Stimulated activated CD8-positive, alpha-beta memory T cell treated with anti-CD3 and anti-CD28 coated beads, Interleukin-4, amount 100 ng/mL, for 48 hours (primary cell): ENCODE results near the gene ADAMTS15.
A peak's percentile ranks its signal among the peaks of the same experiment; 100 is the strongest.

Experiments
- DNase-seq: peaks from one replicate; pipeline ENCODE4 v3.0.0-alpha.2; 2020

Gene ADAMTS15

DNA sequence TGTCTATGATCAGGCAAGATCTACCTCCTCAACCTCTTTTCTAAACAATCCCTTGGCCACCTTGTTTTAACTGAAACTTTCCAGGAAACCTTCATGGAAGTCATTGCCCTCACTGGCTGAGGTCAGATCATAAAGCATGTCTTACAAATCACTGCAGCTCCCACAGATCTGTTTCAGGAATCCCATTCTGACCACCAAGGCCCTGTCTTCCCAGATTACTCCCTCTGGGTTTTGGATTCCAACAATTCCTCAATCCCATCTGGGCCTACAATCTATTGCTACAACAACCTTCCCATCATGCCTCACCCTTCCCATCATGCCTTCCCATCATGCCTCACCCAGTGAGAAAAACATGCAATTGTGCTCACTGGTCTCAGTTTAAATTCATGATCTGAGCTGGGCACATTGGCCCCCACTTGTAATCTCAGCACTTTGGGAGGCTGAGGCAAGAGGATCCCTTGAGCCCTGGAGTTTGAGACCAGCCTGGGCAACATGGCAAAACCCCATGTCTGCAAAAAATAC, 15.9 kb downstream of the ADAMTS15 start:
- no peak for DNase-seq

GRCh38 chr11:130465263-130465662, 16.8 kb downstream of the ADAMTS15 start:
- DNase-seq, result no peak

DNA sequence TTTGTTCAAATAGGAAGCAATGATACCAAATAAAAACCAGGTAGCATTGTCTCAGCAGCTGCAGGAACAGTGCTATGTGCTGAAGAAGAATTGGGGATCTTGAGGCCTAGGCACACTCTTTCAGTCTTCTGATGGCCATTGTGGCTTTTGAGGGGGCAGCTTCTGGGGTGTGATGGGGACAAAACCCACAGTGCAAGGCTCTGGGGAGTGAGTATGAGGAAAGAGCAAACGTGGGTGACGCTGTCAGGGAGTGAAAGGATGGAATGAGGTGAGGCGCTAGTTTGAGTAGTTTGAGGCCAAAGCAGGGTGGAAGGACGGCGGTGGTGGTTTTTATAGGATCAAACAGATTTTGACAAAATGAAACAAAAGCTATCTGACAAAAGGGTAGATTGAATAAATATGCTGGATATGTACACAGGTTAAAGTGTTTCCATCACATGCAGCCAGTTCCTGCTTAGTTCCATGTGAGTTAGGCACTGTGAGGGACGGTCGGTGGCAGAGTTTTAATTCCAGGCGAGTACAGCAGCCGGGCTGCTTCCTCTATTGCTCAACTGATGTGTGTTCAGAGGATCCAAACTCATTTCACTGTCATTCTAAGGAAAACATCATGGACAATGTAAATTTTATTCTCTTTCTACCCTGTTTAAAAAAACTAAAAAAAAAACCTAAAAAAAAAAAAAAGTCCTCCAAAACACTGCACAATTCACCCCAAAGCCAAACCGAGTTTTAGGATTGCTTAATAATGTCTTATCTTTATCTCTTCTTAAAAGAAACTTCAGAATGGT, 18.9 kb downstream of the ADAMTS15 start:
- DNase-seq, result no peak

- DNase-seq, result no peak
Measured at GRCh38 chr11:130469181-130469580, 20.7 kb downstream of the ADAMTS15 start.

GRCh38 chr11:130470832-130471706, 22.6 kb downstream of the ADAMTS15 start:
- no peak for DNase-seq

DNA sequence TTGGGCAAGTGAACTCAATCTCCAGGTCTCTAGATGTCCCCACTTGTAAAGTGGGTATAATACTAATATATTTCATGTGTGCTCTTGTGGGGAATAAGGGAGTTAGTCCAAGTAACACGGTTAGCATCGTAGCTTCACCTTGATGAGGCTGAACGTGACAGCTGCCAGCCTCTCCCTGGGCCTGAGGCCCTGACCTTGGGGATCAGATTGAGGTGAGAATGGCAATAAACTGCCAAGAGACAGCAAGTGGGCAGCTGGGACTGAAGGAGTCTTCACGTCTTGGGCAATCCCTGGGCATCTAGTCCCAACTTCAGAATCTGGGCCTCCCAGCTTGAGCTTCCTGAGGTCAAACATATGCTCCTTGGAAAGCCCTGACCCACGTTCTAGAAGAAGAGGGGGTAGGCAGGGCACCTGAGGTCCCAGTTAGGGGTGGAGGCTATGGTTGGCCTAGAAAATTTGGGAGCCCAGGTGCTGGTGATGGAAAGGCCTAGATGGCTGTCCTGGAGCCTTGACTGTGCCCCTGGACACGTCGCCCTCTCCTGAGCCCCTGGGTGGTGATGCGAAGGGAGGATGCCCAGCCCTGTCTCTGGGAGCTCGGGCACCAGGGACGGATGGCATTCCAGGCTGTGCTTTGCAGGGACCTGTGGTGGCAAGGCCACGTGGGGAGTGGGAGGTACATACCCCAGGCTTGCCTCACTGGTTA, 23.4 kb downstream of the ADAMTS15 start:
- DNase-seq, result peak; percentile 7

- DNase-seq, result no peak
Measured at GRCh38 chr11:130472434-130472961, 24.1 kb downstream of the ADAMTS15 start.

DNA sequence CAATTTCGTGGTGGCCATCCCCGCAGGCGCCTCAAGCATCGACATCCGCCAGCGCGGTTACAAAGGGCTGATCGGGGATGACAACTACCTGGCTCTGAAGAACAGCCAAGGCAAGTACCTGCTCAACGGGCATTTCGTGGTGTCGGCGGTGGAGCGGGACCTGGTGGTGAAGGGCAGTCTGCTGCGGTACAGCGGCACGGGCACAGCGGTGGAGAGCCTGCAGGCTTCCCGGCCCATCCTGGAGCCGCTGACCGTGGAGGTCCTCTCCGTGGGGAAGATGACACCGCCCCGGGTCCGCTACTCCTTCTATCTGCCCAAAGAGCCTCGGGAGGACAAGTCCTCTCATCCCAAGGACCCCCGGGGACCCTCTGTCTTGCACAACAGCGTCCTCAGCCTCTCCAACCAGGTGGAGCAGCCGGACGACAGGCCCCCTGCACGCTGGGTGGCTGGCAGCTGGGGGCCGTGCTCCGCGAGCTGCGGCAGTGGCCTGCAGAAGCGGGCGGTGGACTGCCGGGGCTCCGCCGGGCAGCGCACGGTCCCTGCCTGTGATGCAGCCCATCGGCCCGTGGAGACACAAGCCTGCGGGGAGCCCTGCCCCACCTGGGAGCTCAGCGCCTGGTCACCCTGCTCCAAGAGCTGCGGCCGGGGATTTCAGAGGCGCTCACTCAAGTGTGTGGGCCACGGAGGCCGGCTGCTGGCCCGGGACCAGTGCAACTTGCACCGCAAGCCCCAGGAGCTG, 24.8 kb downstream of the ADAMTS15 start:
- DNase-seq, result no peak

- DNase-seq, result no peak
Measured at GRCh38 chr11:130473795-130474377, 25.4 kb downstream of the ADAMTS15 start.

DNA sequence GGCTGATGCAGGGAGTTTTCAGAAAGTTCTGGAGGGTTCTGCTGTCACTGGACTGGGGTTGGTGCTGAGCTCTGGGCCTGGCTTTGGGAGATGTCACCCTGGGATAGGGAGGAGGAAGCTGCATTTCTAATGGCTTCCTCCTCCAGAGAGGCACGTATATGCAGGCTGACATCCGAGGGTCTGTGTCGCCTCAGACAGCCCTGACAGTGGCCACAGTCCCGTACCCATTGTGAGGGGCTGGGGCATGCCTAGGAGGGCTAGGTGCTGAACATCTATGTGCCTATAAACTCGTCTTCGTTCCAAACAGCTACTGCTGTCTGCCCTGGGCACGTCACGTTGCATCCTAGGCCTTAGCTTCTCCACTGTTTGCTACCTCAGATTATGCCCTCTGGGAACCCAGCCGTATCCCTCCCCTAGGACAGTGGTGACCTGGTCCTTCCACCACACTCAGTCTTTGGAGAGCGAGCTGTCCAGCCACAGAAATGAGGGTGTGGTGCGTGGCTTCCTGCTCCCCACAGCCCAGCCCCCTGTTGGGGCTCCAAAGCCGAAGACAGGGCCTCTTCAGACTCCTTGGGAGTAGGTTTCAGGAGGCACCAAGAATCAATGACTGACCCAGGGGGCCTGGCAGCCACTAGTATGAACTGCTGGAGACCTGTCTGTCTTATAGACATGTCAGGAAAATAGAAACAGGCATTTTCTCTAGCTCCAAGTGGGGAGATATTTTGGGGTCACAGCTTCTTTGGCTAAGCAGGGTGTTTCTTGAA, 26.4 kb downstream of the ADAMTS15 start:
- DNase-seq, result no peak

DNA sequence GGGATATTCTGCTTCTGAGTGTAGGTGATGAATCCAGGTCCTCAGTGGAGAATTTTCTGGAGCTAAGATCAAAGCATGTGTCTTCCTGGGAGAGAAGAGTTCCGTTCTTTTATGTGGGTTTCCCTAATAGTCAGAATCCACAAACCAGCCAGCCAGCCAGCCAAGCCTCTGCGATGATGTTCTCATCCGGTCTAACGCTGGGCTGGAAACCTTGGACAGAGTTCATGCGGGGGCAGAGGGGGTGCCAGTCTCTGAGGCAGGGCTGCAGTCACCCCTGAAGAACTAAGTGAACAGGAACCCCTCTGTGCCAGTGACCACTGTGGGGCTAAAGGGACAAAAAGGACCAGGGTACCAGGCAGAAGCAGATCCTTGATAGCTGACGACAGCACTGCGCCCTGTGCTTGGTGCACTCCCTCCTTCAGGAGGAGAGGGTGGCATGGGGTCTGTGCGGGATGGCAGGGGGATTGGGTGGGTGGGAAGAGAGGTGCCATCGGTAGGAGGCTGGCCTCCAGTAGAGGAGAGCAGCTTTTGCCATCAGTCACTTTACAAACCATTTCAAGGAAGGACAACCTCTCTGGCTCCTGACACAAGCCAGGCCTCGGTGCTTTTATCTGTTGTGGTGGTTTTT, 27.1 kb downstream of the ADAMTS15 start:
- no peak for DNase-seq

GRCh38 chr11:130476200-130476921, 27.9 kb downstream of the ADAMTS15 start:
- no peak for DNase-seq

- DNase-seq, result no peak
Measured at GRCh38 chr11:130476922-130477491, 28.6 kb downstream of the ADAMTS15 start.

- no peak for DNase-seq
Measured at GRCh38 chr11:130477586-130478203, 29.2 kb downstream of the ADAMTS15 start.

GRCh38 chr11:130478204-130478701, 29.8 kb downstream of the ADAMTS15 start:
- DNase-seq, result no peak

DNA sequence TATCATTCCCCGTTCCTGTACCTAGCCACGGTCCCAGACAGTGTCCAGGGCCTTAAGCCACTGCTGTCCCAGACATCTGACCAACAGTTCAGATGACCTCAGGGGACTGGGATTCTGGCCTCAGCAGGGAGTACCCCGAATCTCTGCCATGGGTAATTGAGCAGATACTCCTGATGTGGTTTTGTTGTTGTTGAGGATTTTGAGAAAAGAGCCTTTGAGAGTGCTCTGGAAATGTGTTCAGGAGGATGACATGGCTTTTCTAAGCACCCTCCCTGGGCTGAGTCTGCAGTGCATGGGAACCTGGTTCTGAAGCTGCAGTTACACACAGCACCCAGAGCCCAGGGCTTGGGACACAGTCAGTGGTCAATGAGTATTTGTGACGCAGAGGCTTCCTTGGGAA, 30.4 kb downstream of the ADAMTS15 start:
- no peak for DNase-seq

- no peak for DNase-seq
Measured at GRCh38 chr11:130480186-130480585, 31.7 kb downstream of the ADAMTS15 start.

DNA sequence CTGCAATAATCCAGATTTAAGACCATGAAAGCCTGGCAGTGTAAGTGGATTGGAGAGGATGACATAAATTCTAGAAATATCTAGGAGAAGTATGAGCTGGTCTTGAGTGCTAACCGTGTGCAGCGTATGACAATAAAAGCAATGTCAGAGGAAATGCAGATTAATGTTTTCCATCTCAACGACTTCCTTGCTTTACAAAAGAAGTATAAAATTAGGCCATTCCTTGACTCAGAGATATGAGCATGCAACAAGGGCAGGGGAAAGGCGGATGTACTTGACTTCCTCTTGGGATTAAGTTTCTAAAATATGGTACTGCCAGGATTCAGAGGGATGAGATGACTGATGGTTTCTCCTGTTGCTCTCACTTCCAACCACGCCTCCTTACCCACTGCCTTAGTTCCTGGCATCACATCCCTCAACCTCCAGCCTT, 32.3 kb downstream of the ADAMTS15 start:
- no peak for DNase-seq

- DNase-seq, result no peak
Measured at GRCh38 chr11:130483124-130483523, 34.7 kb downstream of the ADAMTS15 start.
